Trophoblast cell (in vitro differentiated cells and primary cell): Measurements from ENCODE around the gene LRP1.

ENCODE experiments used
- DNase-seq, 2 donors: peaks; one replicate each; pipeline ENCODE4 v3.0.0-alpha.2; 2016
- H2AFZ ChIP-seq: 2 replicates; pipeline ENCODE4 v1.6.1; 2013; ENCODE audit warnings: low read length, moderate library complexity, mild to moderate bottlenecking; ENCODE audit not compliant: insufficient read depth, poor library complexity
- H2AK5ac ChIP-seq: 2 replicates; pipeline ENCODE4 v1.6.1; 2013; ENCODE audit warnings: mild to moderate bottlenecking, low read length
- H2BK120ac ChIP-seq: 2 replicates; pipeline ENCODE4 v1.6.1; 2013; ENCODE audit warnings: low read length, mild to moderate bottlenecking, moderate library complexity; ENCODE audit not compliant: insufficient read depth, poor library complexity
- H2BK12ac ChIP-seq: 2 replicates; pipeline ENCODE4 v1.6.1; 2013; ENCODE audit warnings: mild to moderate bottlenecking, low read length, moderate library complexity
- H2BK5ac ChIP-seq: 2 replicates; pipeline ENCODE4 v1.6.1; 2013; ENCODE audit warnings: low read length, low read depth, moderate library complexity, mild to moderate bottlenecking; ENCODE audit not compliant: poor library complexity
- H3K14ac ChIP-seq: 2 replicates; pipeline ENCODE4 v1.6.1; 2013; ENCODE audit warnings: mild to moderate bottlenecking, low read length
- H3K18ac ChIP-seq: 2 replicates; pipeline ENCODE4 v1.6.1; 2013; ENCODE audit warnings: mild to moderate bottlenecking, low read length
- H3K23ac ChIP-seq: 2 replicates; pipeline ENCODE4 v1.6.1; 2013; ENCODE audit warnings: low read length
- H3K27ac ChIP-seq: 2 replicates; pipeline ENCODE4 v1.5.1; 2013; ENCODE audit warnings: low read depth, mild to moderate bottlenecking, inconsistent platforms, low read length, moderate library complexity
- H3K27me3 ChIP-seq: 2 replicates; pipeline ENCODE4 v1.6.1; 2013; ENCODE audit warnings: inconsistent platforms, mild to moderate bottlenecking, low read length, moderate library complexity; ENCODE audit not compliant: insufficient read depth
- H3K36me3 ChIP-seq, 2 experiments: 1 replicate in 1 of 2; 2 replicates in 1 of 2; pipeline ENCODE4 v1.6.1; 2013; ENCODE audit warnings: low read length in 2 of 2, mild to moderate bottlenecking in 2 of 2, moderate library complexity in 1 of 2; ENCODE audit not compliant: insufficient read depth in 2 of 2, control insufficient read depth in 1 of 2
- H3K4ac ChIP-seq: 2 replicates; pipeline ENCODE4 v1.6.1; 2013; ENCODE audit warnings: low read depth, mild to moderate bottlenecking, low read length, moderate library complexity
- H3K4me1 ChIP-seq, 2 experiments: 1 replicate in 1 of 2; 2 replicates in 1 of 2; pipeline ENCODE4 v1.6.1; 2013; ENCODE audit warnings: low read length in 2 of 2, mild to moderate bottlenecking in 2 of 2, moderate library complexity in 1 of 2; ENCODE audit not compliant: insufficient read depth in 2 of 2, control insufficient read depth in 1 of 2
- H3K4me2 ChIP-seq: 2 replicates; pipeline ENCODE4 v1.6.1; 2013; ENCODE audit warnings: inconsistent platforms, mild to moderate bottlenecking, low read length, moderate library complexity
- H3K4me3 ChIP-seq: 2 replicates; pipeline ENCODE4 v1.5.1; 2013; ENCODE audit warnings: mild to moderate bottlenecking, low read depth, low read length, inconsistent platforms
- H3K79me1 ChIP-seq: one replicate; pipeline ENCODE4 v1.6.1; 2013; ENCODE audit warnings: low read length
- H3K79me2 ChIP-seq: 2 replicates; pipeline ENCODE4 v1.6.1; 2013; ENCODE audit warnings: low read length, mild to moderate bottlenecking; ENCODE audit not compliant: control insufficient read depth, insufficient read depth, poor library complexity
- H3K9ac ChIP-seq: 2 replicates; pipeline ENCODE4 v1.6.1; 2013; ENCODE audit warnings: mild to moderate bottlenecking, low read length
- H3K9me3 ChIP-seq: 2 replicates; pipeline ENCODE4 v1.6.1; 2013; ENCODE audit warnings: low read depth, mild to moderate bottlenecking, control low read depth, inconsistent platforms, low read length; ENCODE audit not compliant: insufficient read depth
- H4K12ac ChIP-seq: 2 replicates; pipeline ENCODE4 v1.6.1; 2013; ENCODE audit warnings: low read depth, mild to moderate bottlenecking, low read length, moderate library complexity
- H4K8ac ChIP-seq: 2 replicates; pipeline ENCODE4 v1.6.1; 2013; ENCODE audit warnings: low read depth, mild to moderate bottlenecking, low read length, moderate library complexity
- H4K91ac ChIP-seq: one replicate; pipeline ENCODE4 v1.6.1; 2013; ENCODE audit warnings: low read depth, mild to moderate bottlenecking, low read length, moderate library complexity
- WGBS: extraction: QIAGEN DNeasy Blood & Tissue Kit; methylation state at CpG from one replicate; pipeline ENCODE4 v1.1.7; 2013; ENCODE audit warnings: missing lambda C conversion rate; ENCODE audit not compliant: insufficient read length, insufficient coverage; ENCODE audit errors: extremely low coverage; 5-methylcytosine and 5-hydroxymethylcytosine counted together

Gene LRP1

GRCh38 chr12:57105011-57105753 lies 23.1 kb upstream of the LRP1 start:
- WGBS: no CpG with 5 or more reads among the region's 14 CpGs
- no peak overlapping the region for H2BK120ac ChIP-seq
- H3K18ac ChIP-seq: no peak overlapping the region
- no peaks in the 10 kb centered on the region for H3K27me3 ChIP-seq
- no peaks in the 10 kb centered on the region for H3K9me3 ChIP-seq
- H3K27ac ChIP-seq: no peak overlapping the region
- H4K12ac ChIP-seq: no peak overlapping the region
- H3K4ac ChIP-seq: no peak overlapping the region
- no peak overlapping the region for H3K9ac ChIP-seq
- no peak overlapping the region for H3K23ac ChIP-seq
- no peak overlapping the region for H2BK5ac ChIP-seq
- H4K8ac ChIP-seq: no peak overlapping the region
- DNase-seq: no peak
- no peak overlapping the region for H2AK5ac ChIP-seq
- no peak overlapping the region for H3K14ac ChIP-seq
- no peak overlapping the region for H3K4me3 ChIP-seq
- H3K36me3 ChIP-seq: peaks cover 47 to 53% of the 10 kb centered on the region in 2 experiments
- no peak overlapping the region for H2BK12ac ChIP-seq
- H3K4me2 ChIP-seq: no peak overlapping the region
- no peak overlapping the region for H2AFZ ChIP-seq
- no peak overlapping the region for H4K91ac ChIP-seq
- H3K79me1 ChIP-seq: peaks cover 2% of the 10 kb centered on the region
- no peaks in the 10 kb centered on the region for H3K79me2 ChIP-seq
- peaks cover 12% of the 10 kb centered on the region in 2 experiments for H3K4me1 ChIP-seq

GRCh38 chr12:57106021-57106708 lies 22.1 kb upstream of the LRP1 start:
- H3K23ac ChIP-seq: no peak overlapping the region
- peaks cover 7% of the 10 kb centered on the region for H3K79me2 ChIP-seq
- no peak overlapping the region for H2AFZ ChIP-seq
- H3K4ac ChIP-seq: no peak overlapping the region
- no peak overlapping the region for H2AK5ac ChIP-seq
- no peak overlapping the region for H3K27ac ChIP-seq
- no peak overlapping the region for H3K4me2 ChIP-seq
- H3K27me3 ChIP-seq: no peaks in the 10 kb centered on the region
- H3K4me1 ChIP-seq: peaks cover 12 to 15% of the 10 kb centered on the region in 2 experiments
- WGBS: no CpG with 5 or more reads among the region's 9 CpGs
- H3K9ac ChIP-seq: no peak overlapping the region
- H2BK120ac ChIP-seq: no peak overlapping the region
- H3K36me3 ChIP-seq: peaks cover 47 to 51% of the 10 kb centered on the region in 2 experiments
- no peak overlapping the region for H4K8ac ChIP-seq
- H3K14ac ChIP-seq: no peak overlapping the region
- peaks cover 12% of the 10 kb centered on the region for H3K79me1 ChIP-seq
- H2BK5ac ChIP-seq: no peak overlapping the region
- no peak overlapping the region for H3K4me3 ChIP-seq
- H3K9me3 ChIP-seq: no peaks in the 10 kb centered on the region
- no peak overlapping the region for H4K12ac ChIP-seq
- DNase-seq: no peak
- H2BK12ac ChIP-seq: no peak overlapping the region
- H4K91ac ChIP-seq: no peak overlapping the region
- H3K18ac ChIP-seq: no peak overlapping the region

GRCh38 chr12:57107456-57108155 lies 20.7 kb upstream of the LRP1 start:
- H3K4me3 ChIP-seq: peak overlapping the region; percentile 32
- H3K4me2 ChIP-seq: no peak overlapping the region
- H3K36me3 ChIP-seq: peaks cover 39 to 47% of the 10 kb centered on the region in 2 experiments
- H2BK12ac ChIP-seq: no peak overlapping the region
- H3K23ac ChIP-seq: no peak overlapping the region
- H2AK5ac ChIP-seq: no peak overlapping the region
- no peak for DNase-seq
- no peak overlapping the region for H2BK5ac ChIP-seq
- H3K18ac ChIP-seq: no peak overlapping the region
- no peak overlapping the region for H4K12ac ChIP-seq
- H4K91ac ChIP-seq: no peak overlapping the region
- H3K79me1 ChIP-seq: peaks cover 20% of the 10 kb centered on the region
- H3K27me3 ChIP-seq: no peaks in the 10 kb centered on the region
- H3K9me3 ChIP-seq: no peaks in the 10 kb centered on the region
- H3K9ac ChIP-seq: no peak overlapping the region
- no peak overlapping the region for H3K27ac ChIP-seq
- H4K8ac ChIP-seq: no peak overlapping the region
- no peak overlapping the region for H3K4ac ChIP-seq
- peaks cover 12% of the 10 kb centered on the region for H3K79me2 ChIP-seq
- no CpG with 5 or more reads among the region's 7 CpGs for WGBS
- no peak overlapping the region for H3K14ac ChIP-seq
- peaks cover 9% of the 10 kb centered on the region in 2 experiments for H3K4me1 ChIP-seq
- H2AFZ ChIP-seq: no peak overlapping the region
- H2BK120ac ChIP-seq: no peak overlapping the region

GRCh38 chr12:57109207-57110103 lies 18.8 kb upstream of the LRP1 start:
- H3K36me3 ChIP-seq: peaks cover 32 to 38% of the 10 kb centered on the region in 2 experiments

More at GRCh38 chr12:57109207-57110103, 18.8 kb upstream of the LRP1 start:
- peak overlapping the region; percentile 64 for H3K4me2 ChIP-seq
- H3K27ac ChIP-seq: peak overlapping the region; percentile 14
- H3K4ac ChIP-seq: peak overlapping the region; percentile 4
- H3K14ac ChIP-seq: peak overlapping the region; percentile 10
- no peak overlapping the region for H3K23ac ChIP-seq
- no peak overlapping the region for H3K4me3 ChIP-seq
- peak overlapping the region; percentile 23 for H2AFZ ChIP-seq
- peaks cover 20% of the 10 kb centered on the region for H3K79me1 ChIP-seq
- no peaks in the 10 kb centered on the region for H3K27me3 ChIP-seq
- H3K9ac ChIP-seq: no peak overlapping the region
- H2AK5ac ChIP-seq: no peak overlapping the region
- H3K79me2 ChIP-seq: peaks cover 12% of the 10 kb centered on the region
- peaks cover 8% of the 10 kb centered on the region in 2 experiments for H3K4me1 ChIP-seq
- H4K91ac ChIP-seq: peak overlapping the region; percentile 58
- H2BK5ac ChIP-seq: no peak overlapping the region
- H3K18ac ChIP-seq: peak overlapping the region; percentile 17
- no peak overlapping the region for H4K12ac ChIP-seq
- peak overlapping the region; percentile 63 for H4K8ac ChIP-seq
- no CpG with 5 or more reads among the region's 7 CpGs for WGBS
- H2BK120ac ChIP-seq: no peak overlapping the region
- no peak for DNase-seq
- H2BK12ac ChIP-seq: no peak overlapping the region
- no peaks in the 10 kb centered on the region for H3K9me3 ChIP-seq
